H1 (cell line): ENCODE measurements around the gene ERP44. TPM values are rescaled to one million over a fixed set of nuclear protein-coding genes. Genes with fewer than 3 reads are reported as not detected.
A peak's percentile ranks its signal among the peaks of the same experiment; 100 is the strongest.

Experiments used
- CTCF ChIA-PET: fragments of 300-600 bp; sonication (Branson Sonifier 250); formaldehyde crosslinking; loops from one replicate; lab custom pipeline; 2021; ENCODE audit not compliant: partially characterized antibody; lab: Charles Lee
- POLR2A ChIA-PET: fragments of 300-600 bp; sonication (Branson Sonifier 250); formaldehyde crosslinking; loops from one replicate; lab custom pipeline; 2021; ENCODE audit warnings: inconsistent platforms; ENCODE audit not compliant: partially characterized antibody; lab: Charles Lee
- DNase-seq, 2 experiments: peaks; one replicate each; pipeline versions ENCODE4 v3.0.0 to v3.0.0-alpha.2; 2010 to 2022; ENCODE audit warnings: low spot score in 2 of 2, low read depth in 1 of 2, mixed read lengths in 1 of 2
- FAIRE-seq: peaks from 2 replicates; lab custom pipeline; 2011; peaks lifted over from hg19 to GRCh38; lab: Jason Lieb, UNC
- H2AFZ ChIP-seq: 2 replicates; pipeline ENCODE4 v1.8.1; 2012; ENCODE audit warnings: low read length, inconsistent platforms
- H2AK5ac ChIP-seq: 2 replicates; pipeline ENCODE4 v1.6.1; 2013; ENCODE audit warnings: low read depth, low read length
- H2BK120ac ChIP-seq: replicated peaks from 2 replicates; pipeline ENCODE3; 2013; ENCODE audit warnings: low read depth, low read length, inconsistent platforms
- H2BK12ac ChIP-seq: 2 replicates; pipeline ENCODE4 v1.6.1; 2013; ENCODE audit warnings: low read depth, low read length
- H2BK15ac ChIP-seq: 2 replicates; pipeline ENCODE4 v1.6.1; 2013; ENCODE audit warnings: low read length
- H2BK20ac ChIP-seq: 2 replicates; pipeline ENCODE4 v1.6.1; 2013; ENCODE audit warnings: low read length
- H2BK5ac ChIP-seq: 2 replicates; pipeline ENCODE4 v1.6.1; 2013; ENCODE audit warnings: low read depth, low read length
- H3K14ac ChIP-seq: 2 replicates; pipeline ENCODE4 v1.6.1; 2013; ENCODE audit warnings: inconsistent platforms; ENCODE audit not compliant: insufficient read length
- H3K18ac ChIP-seq: 2 replicates; pipeline ENCODE4 v1.6.1; 2013; ENCODE audit warnings: low read length; ENCODE audit errors: extremely low read depth
- H3K23ac ChIP-seq: 2 replicates; pipeline ENCODE4 v1.6.1; 2013; ENCODE audit warnings: inconsistent platforms; ENCODE audit not compliant: insufficient read length
- H3K23me2 ChIP-seq: 2 replicates; pipeline ENCODE4 v1.6.1; 2013; ENCODE audit warnings: low read depth, low read length
- H3K27ac ChIP-seq: 2 replicates; pipeline ENCODE4 v1.6.1; 2011; ENCODE audit warnings: low read depth, low read length, inconsistent platforms
- H3K27me3 ChIP-seq, 4 experiments: replicated peaks in 1 of 4; 1 replicate in 1 of 4; 2 replicates in 3 of 4; pipeline versions ENCODE4 v1.6.1 to v1.8.1; 2011 to 2013; ENCODE audit warnings: low read length in 3 of 4, mild to moderate bottlenecking in 3 of 4, inconsistent platforms in 2 of 4, mixed read lengths in 2 of 4, moderate library complexity in 1 of 4; ENCODE audit not compliant: control insufficient read depth in 3 of 4, insufficient read depth in 3 of 4; ENCODE audit errors: extremely low read depth in 1 of 4
- H3K36me3 ChIP-seq, 4 experiments: 2 replicates each; pipeline versions ENCODE4 v1.6.1 to v1.8.1; 2011 to 2013; ENCODE audit warnings: mild to moderate bottlenecking in 4 of 4, low read length in 3 of 4, moderate library complexity in 2 of 4, control low read depth in 1 of 4, inconsistent platforms in 1 of 4; ENCODE audit not compliant: insufficient read depth in 4 of 4, control insufficient read depth in 2 of 4
- H3K4ac ChIP-seq: replicated peaks from 2 replicates; pipeline ENCODE3; 2013; ENCODE audit warnings: low read length, low read depth, mixed read lengths, inconsistent platforms; ENCODE audit not compliant: insufficient read length
- H3K4me1 ChIP-seq, 4 experiments: replicated peaks in 1 of 4; 1 replicate in 1 of 4; 2 replicates in 3 of 4; pipeline versions ENCODE4 v1.6.1 to v1.8.1; 2011 to 2013; ENCODE audit warnings: low read length in 3 of 4, inconsistent platforms in 2 of 4, mixed read lengths in 1 of 4; ENCODE audit not compliant: insufficient read depth in 4 of 4, control insufficient read depth in 3 of 4
- H3K4me2 ChIP-seq, 2 experiments: 2 replicates each; pipeline versions ENCODE4 v1.6.1 to v1.8.1; 2011 to 2013; ENCODE audit warnings: low read depth in 2 of 2, low read length in 2 of 2, control low read depth in 1 of 2, inconsistent platforms in 1 of 2, mild to moderate bottlenecking in 1 of 2; ENCODE audit not compliant: insufficient read depth in 1 of 2
- H3K4me3 ChIP-seq, 4 experiments: fragments of 200-600, 300-600 bp in 1 of 4; sonication (generic), shearing (Covaris generic), sonication (Bioruptor Twin) in 1 of 4; 2 replicates each; pipeline versions ENCODE4 v1.5.1 to v1.8.1; 2011 to 2016; ENCODE audit warnings: low read length in 4 of 4, low read depth in 3 of 4, control low read depth in 2 of 4, inconsistent platforms in 2 of 4, mild to moderate bottlenecking in 2 of 4, mixed read lengths in 1 of 4, moderate library complexity in 1 of 4; ENCODE audit not compliant: insufficient read depth in 2 of 4; ENCODE audit errors: extremely low read depth in 1 of 4
- H3K56ac ChIP-seq: replicated peaks from 2 replicates; pipeline ENCODE3; 2013; ENCODE audit warnings: low read depth, mild to moderate bottlenecking, mixed read lengths, low read length, inconsistent platforms; ENCODE audit not compliant: insufficient read length
- H3K79me1 ChIP-seq: 2 replicates; pipeline ENCODE4 v1.6.1; 2013; ENCODE audit warnings: low read depth, low read length, control low read depth
- H3K79me2 ChIP-seq, 2 experiments: 2 replicates each; pipeline versions ENCODE4 v1.6.1 to v1.8.1; 2012 to 2013; ENCODE audit warnings: low read length in 2 of 2, mild to moderate bottlenecking in 2 of 2, inconsistent platforms in 1 of 2; ENCODE audit not compliant: insufficient read depth in 2 of 2, control insufficient read depth in 1 of 2
- H3K9ac ChIP-seq, 4 experiments: replicated peaks in 1 of 4; 1 replicate in 1 of 4; 2 replicates in 3 of 4; pipeline versions ENCODE4 v1.6.1 to v1.8.1; 2011 to 2013; ENCODE audit warnings: low read depth in 3 of 4, low read length in 3 of 4, control low read depth in 2 of 4, mild to moderate bottlenecking in 2 of 4, moderate library complexity in 2 of 4, inconsistent platforms in 1 of 4; ENCODE audit errors: extremely low read depth in 1 of 4
- H3K9me3 ChIP-seq, 2 experiments: 2 replicates each; pipeline versions ENCODE4 v1.6.1 to v1.8.1; 2012 to 2013; ENCODE audit warnings: mild to moderate bottlenecking in 2 of 2, moderate library complexity in 2 of 2, control low read depth in 1 of 2, inconsistent platforms in 1 of 2, low read depth in 1 of 2, low read length in 1 of 2, mixed read lengths in 1 of 2; ENCODE audit not compliant: insufficient read depth in 2 of 2
- H4K20me1 ChIP-seq, 2 experiments: replicated peaks in 1 of 2; 2 replicates each; pipeline versions ENCODE3 to v1.8.1; 2011 to 2013; ENCODE audit warnings: inconsistent platforms in 2 of 2, low read length in 2 of 2, mild to moderate bottlenecking in 1 of 2; ENCODE audit not compliant: insufficient read depth in 2 of 2, control insufficient read depth in 1 of 2
- H4K5ac ChIP-seq: 2 replicates; pipeline ENCODE4 v1.6.1; 2013; ENCODE audit warnings: low read length, low read depth, mixed read lengths, inconsistent platforms; ENCODE audit not compliant: insufficient read length
- H4K8ac ChIP-seq: 2 replicates; pipeline ENCODE4 v1.8.0; 2013; ENCODE audit warnings: mild to moderate bottlenecking, moderate library complexity, low read length, inconsistent platforms; ENCODE audit not compliant: insufficient read depth; ENCODE audit errors: extremely low read depth
- H4K91ac ChIP-seq: replicated peaks from 2 replicates; pipeline ENCODE3; 2013; ENCODE audit warnings: low read length, mixed read lengths, inconsistent platforms; ENCODE audit not compliant: insufficient read length
- BACH1 ChIP-seq: IDR thresholded peaks from 2 replicates; pipeline ENCODE4 v1.6.1; 2012; ENCODE audit warnings: low read length, improper control_type of control experiment
- CHD2 ChIP-seq: IDR thresholded peaks from 2 replicates; pipeline ENCODE4 v1.6.1; 2012; ENCODE audit warnings: low read length, improper control_type of control experiment
- EGR1 ChIP-seq: IDR thresholded peaks from 2 replicates; pipeline ENCODE4 v1.6.1; 2011; ENCODE audit warnings: low read depth, low read length, borderline replicate concordance
- JUND ChIP-seq: IDR thresholded peaks from 2 replicates; pipeline ENCODE4 v1.6.1; 2011; ENCODE audit warnings: mild to moderate bottlenecking, improper control_type of control experiment, low read length
- POU5F1 ChIP-seq: IDR thresholded peaks from 2 replicates; pipeline ENCODE4 v1.6.1; 2011; ENCODE audit warnings: low read depth, mild to moderate bottlenecking, low read length, moderate library complexity
- RFX5 ChIP-seq: IDR thresholded peaks from 2 replicates; pipeline ENCODE4 v1.6.1; 2011; ENCODE audit warnings: low read depth, low read length, improper control_type of control experiment, borderline replicate concordance
- SAP30 ChIP-seq: fragments of 300-600 bp; sonication (generic); IDR thresholded peaks from 2 replicates; pipeline ENCODE4 v1.7.1; 2012; ENCODE audit warnings: low read length, moderate library complexity, mild to moderate bottlenecking, inconsistent platforms; ENCODE audit not compliant: insufficient read depth, insufficient replicate concordance
- TCF12 ChIP-seq: IDR thresholded peaks from 2 replicates; pipeline ENCODE4 v1.6.1; 2011; ENCODE audit warnings: low read depth, mild to moderate bottlenecking, low read length
- WGBS, 2 experiments: shearing (Covaris generic) in 1 of 2; methylation state at CpG; one replicate each; pipeline versions ENCODE4 v1.1.6 to v1.1.7; 2013 to 2015; ENCODE audit warnings: low lambda C conversion rate in 2 of 2, mixed read lengths in 2 of 2, inconsistent platforms in 1 of 2, low coverage in 1 of 2, missing lambda C conversion rate in 1 of 2; ENCODE audit not compliant: insufficient replicate concordance in 2 of 2, insufficient coverage in 1 of 2, insufficient read length in 1 of 2; ENCODE audit errors: extremely low coverage in 1 of 2, missing lambda C conversion rate in 1 of 2; 5-methylcytosine and 5-hydroxymethylcytosine counted together
- long read RNA-seq, 2 experiments: library from RNA in 1 of 2; library from capped mRNA in 1 of 2; stranded (forward); transcript quantifications; one replicate each; pipeline ENCODE4 v2.0.0, GENCODE V29; 2021; ENCODE audit warnings: inconsistent platforms in 1 of 2
- polyA minus RNA-seq, 3 experiments: library from RNA; depleted of rRNA, polyadenylated mRNA; stranded (reverse); fragments of >200 nt; gene quantifications; 1 replicate in 2 of 3; 2 replicates in 1 of 3; pipeline ENCODE4 v1.2.3, GENCODE V29; 2011
- polyA plus RNA-seq, 7 experiments: library from polyadenylated mRNA; depleted of rRNA in 3 of 7; stranded (reverse) in 5 of 7; unstranded in 2 of 7; fragments of >200 nt in 5 of 7; fragments of 200-250 nt in 2 of 7; gene quantifications; 1 replicate in 5 of 7; 2 replicates in 1 of 7; 4 replicates in 1 of 7; pipeline versions ENCODE4 v1.2.1 to v1.2.3, GENCODE V29; 2011 to 2013; ENCODE audit warnings: missing spikeins in 2 of 7, mixed read lengths in 2 of 7
- total RNA-seq: library from RNA; stranded (reverse); fragmentation: NEBNext Ultra II Directional; extraction: Animal tissue kit (Norgen Biotek cat#: 25700); gene quantifications from 2 replicates; pipeline ENCODE4 v1.2.1, GENCODE V29; 2021

Gene ERP44
- total RNA-seq (14.1 and 15.6 TPM in 2 replicates), polyA plus RNA-seq (2011; rRNA removed) (3.7 and 5.7 TPM in 2 replicates), polyA minus RNA-seq (2011; rRNA and poly(A)+ RNA removed) (3.1 and 4.4 TPM in 2 replicates)
- 5.9 TPM for polyA plus RNA-seq (2011; cell fraction: cytosol; rRNA removed)
- polyA plus RNA-seq (2011; cell fraction: nucleus; rRNA removed) = 4.2 TPM
- polyA plus RNA-seq (2012, experiment 1 of 2) = 10.7 to 17.0 TPM (median 12.8 TPM) in 4 replicates
- polyA plus RNA-seq (2012, experiment 2 of 2) = 2.9 TPM
- 30.3 TPM for polyA plus RNA-seq (2013, experiment 1 of 2)
- polyA plus RNA-seq (2013, experiment 2 of 2) = 32.3 TPM
- polyA minus RNA-seq (2011; cell fraction: cytosol; rRNA and poly(A)+ RNA removed) = 6.9 TPM
- polyA minus RNA-seq (2011; cell fraction: nucleus; rRNA and poly(A)+ RNA removed) = 9.2 TPM
- long read RNA-seq, experiment 1, full-length matches to known transcripts = 28 of 54 reads
- long read RNA-seq, experiment 1, partial matches to known transcripts = 18 of 54 reads
- long read RNA-seq, experiment 1, other reads (novel, unspliced or antisense) = 8 of 54 reads
- long read RNA-seq, experiment 2, full-length matches to known transcripts = 61 of 66 reads
- long read RNA-seq, experiment 2, partial matches to known transcripts = 3 of 66 reads
- long read RNA-seq, experiment 2, other reads (novel, unspliced or antisense) = 2 of 66 reads

DNA sequence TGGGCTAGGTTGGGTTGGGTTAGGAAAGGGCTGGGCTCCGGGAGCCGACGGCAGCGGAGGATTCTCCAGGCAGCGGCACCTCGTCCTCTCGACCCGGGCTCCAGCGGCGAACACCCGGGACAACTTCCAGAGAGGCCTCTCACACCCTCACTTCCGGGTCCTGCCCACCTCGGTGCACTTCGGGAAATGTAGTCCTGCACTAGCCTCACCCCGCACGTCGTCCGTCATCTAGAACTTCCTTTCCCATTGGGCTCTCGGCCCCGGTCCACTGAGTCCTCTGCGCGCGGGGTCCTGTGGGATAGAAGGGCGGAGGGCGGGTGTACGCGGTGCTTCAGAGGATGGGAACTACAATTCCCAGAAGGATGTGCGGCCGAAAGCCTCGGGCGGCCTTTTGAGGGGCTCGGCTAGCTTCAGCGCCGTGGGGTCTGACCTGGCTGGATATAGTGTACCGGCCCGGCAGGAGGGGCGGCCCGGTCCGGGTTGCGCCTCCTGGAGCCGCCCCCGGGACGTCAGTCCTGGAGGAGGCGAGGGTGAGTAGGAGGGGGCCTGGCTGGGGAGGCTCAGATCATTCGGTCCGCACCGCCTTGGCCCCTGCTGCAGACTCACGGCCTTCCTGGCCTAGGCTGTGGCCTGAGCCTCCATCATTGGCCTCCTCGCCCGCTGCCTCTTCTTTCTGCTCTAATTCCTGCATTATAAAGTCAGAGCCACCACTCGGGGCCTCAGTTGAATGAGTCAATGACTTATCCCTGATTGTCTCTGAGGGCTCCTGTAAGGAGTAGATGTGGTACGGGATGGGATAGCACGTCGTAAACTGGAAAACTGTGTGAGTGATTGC is at the start of gene ERP44, which contains the start of gene INVS:
TSS of gene ERP44 (minus strand) at position 114 of the 835 bp plus-strand sequence. CDS start 160 bp downstream, outside the sequence.
TSS of gene INVS (plus strand) at position 357 of the 835 bp plus-strand sequence. CDS start 5,279 bp downstream, outside the sequence.
- peaks cover 0 to 8% of the 10 kb centered on the region in 2 experiments for H4K20me1 ChIP-seq
- peaks cover 0 to 5% (median 3%) of the 10 kb centered on the region in 4 experiments; a peak in 3 of 7 replicates for H3K4me1 ChIP-seq
- H3K18ac ChIP-seq = peak within 1 kb of the TSS; percentile 65; the same call in 1 of the 2 replicates
- peak within 1 kb of the TSS; percentile 85 to 98 (median 97) for H3K4me3 ChIP-seq
- no peak within 1 kb of the TSS for H2BK15ac ChIP-seq
- peak within 1 kb of the TSS; percentile 79 for H2BK5ac ChIP-seq
- H3K23ac ChIP-seq = no peak within 1 kb of the TSS
- no peak within 1 kb of the TSS for H2BK120ac ChIP-seq
- WGBS, 2 experiments = 3% methylated on average over 53 of the region's 54 CpGs; no CpG with 5 or more reads in 1 of the 2 experiments
- H3K9ac ChIP-seq = peak within 1 kb of the TSS; percentile 55 to 81 (median 67)
- H3K27ac ChIP-seq = peak within 1 kb of the TSS; percentile 46; the same call in 1 of the 2 replicates
- FAIRE-seq (peak; percentile 62), DNase-seq (peak; percentile 94 to 96)
- H3K79me1 ChIP-seq = no peaks in the 10 kb centered on the region
- no peaks in the 10 kb centered on the region for H3K27me3 ChIP-seq
- POLR2A ChIA-PET = interaction anchor here (0.9 to 2.7 kb wide), 2 partner anchors 9 to 14 kb away, joined by 3 to 10 read pairs; no protein-coding TSS in a partner anchor
- H3K4me2 ChIP-seq = peak within 1 kb of the TSS; percentile 82 to 83
- H3K23me2 ChIP-seq = peaks cover 9% of the 10 kb centered on the region
- H2AK5ac ChIP-seq = no peak within 1 kb of the TSS
- H3K36me3 ChIP-seq = no peaks in the 10 kb centered on the region
- no peak within 1 kb of the TSS for H2BK20ac ChIP-seq
- H2AFZ ChIP-seq = peak within 1 kb of the TSS; percentile 95
- peak within 1 kb of the TSS; percentile 59 for H4K5ac ChIP-seq
- no peak within 1 kb of the TSS for H3K14ac ChIP-seq
- H2BK12ac ChIP-seq = peak within 1 kb of the TSS; percentile 31; the same call in 1 of the 2 replicates
- no peak within 1 kb of the TSS for H4K91ac ChIP-seq
- H3K9me3 ChIP-seq = no peaks in the 10 kb centered on the region
- H3K79me2 ChIP-seq = peaks cover 0 to 31% of the 10 kb centered on the region in 2 experiments; a peak in 2 of 4 replicates
- CTCF ChIA-PET = interaction anchor here (0.6 to 0.9 kb wide), 2 partner anchors 13 to 71 kb away, joined by 3 read pairs; no protein-coding TSS in a partner anchor
- H4K8ac ChIP-seq = peak within 1 kb of the TSS; percentile 86; the same call in 1 of the 2 replicates
- H3K56ac ChIP-seq = peak within 1 kb of the TSS; percentile 56
- no peak within 1 kb of the TSS for H3K4ac ChIP-seq
- TF ChIP-seq TCF12 (no peak), JUND (no peak), EGR1 (no peak), BACH1 (peak; percentile 31; the same call in 1 of the 2 replicates), SAP30 (peak; percentile 87), CHD2 (peak; percentile 56; the same call in 1 of the 2 replicates), RFX5 (no peak), POU5F1 (no peak)
